Stimulated activated CD8-positive, alpha-beta memory T cell treated with anti-CD3 and anti-CD28 coated beads, Interleukin-7, amount 100 ng/mL, for 1 hour (primary cell): ENCODE results near the gene UNK.
A peak's percentile ranks its signal among the peaks of the same experiment; 100 is the strongest.
"Not testable (repeated sequence)": the region's sequence is repeated elsewhere in the genome, so short reads cannot be mapped to it uniquely, and the experiment has no call there.

Experiments
- DNase-seq, 2 donors: peaks; one replicate each; pipeline ENCODE4 v3.0.0-alpha.2; 2020; ENCODE audit warnings: low read depth in 2 of 2

Gene UNK

DNA sequence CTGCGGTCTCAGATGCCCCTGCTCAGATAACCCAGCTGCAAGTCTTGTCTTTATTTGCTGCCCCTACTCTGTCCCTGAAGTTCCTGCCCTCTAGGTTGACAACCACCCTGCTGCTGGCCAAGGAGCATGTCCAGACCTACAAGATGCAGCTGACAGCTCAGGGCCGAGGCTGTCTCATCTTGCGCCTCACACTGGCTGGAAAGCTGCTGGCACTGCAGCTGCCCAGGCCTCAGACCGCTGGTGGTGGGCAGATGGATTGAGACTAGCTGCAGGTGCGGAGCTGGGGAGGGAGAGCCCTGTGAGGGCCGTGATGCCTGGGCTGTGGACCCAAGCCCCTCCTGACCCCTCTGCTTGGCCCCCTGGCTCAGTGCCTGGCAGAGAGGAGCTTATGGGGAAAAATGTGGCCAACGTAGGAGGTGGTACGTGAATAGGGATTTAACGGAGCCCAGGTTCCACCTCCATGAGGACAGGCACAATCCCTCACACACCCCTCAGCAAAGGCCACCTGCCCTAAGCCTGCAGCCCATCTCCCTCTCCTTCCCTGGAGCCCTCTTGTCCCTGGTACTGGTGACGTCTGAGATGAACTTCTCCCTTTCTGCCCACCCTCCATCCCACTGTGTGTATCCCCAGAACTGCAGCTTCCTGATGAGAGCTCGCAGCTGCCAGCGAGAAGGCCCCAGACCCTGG is 11.3 kb upstream of the UNK start:
- DNase-seq, result no peak

DNA sequence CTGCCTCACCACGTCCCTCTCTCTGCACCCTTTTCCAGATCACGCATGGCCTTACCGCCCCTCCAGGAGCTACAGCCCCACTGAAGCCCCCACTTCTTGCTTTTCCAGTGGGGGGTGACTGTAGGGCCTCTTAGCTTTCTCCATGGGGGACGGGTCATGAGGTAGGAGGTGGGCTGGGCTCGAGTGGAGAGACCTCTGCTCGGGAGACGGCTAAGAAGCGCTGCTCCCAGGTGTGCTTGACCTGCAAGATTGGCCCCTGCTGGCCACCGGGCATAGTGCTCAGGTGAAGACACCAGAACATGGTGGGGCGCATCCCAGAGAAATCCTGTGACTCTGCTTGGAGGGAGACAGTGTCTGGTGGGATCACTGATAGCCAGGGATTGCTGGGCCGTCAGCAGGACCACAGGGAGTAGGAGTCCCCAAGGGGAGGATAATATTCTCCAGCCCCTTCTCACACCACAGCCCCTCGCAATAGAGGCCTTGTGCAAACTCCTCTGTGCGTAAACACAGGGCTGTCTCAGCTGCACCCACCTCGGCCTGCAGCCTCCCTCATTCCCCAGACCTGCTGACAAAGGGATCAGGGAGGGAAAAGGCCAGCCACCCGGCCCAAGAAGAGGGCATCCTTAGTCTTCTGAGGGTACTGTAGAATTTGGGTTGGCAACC is 10.7 kb upstream of the UNK start:
- DNase-seq, result no peak

DNA sequence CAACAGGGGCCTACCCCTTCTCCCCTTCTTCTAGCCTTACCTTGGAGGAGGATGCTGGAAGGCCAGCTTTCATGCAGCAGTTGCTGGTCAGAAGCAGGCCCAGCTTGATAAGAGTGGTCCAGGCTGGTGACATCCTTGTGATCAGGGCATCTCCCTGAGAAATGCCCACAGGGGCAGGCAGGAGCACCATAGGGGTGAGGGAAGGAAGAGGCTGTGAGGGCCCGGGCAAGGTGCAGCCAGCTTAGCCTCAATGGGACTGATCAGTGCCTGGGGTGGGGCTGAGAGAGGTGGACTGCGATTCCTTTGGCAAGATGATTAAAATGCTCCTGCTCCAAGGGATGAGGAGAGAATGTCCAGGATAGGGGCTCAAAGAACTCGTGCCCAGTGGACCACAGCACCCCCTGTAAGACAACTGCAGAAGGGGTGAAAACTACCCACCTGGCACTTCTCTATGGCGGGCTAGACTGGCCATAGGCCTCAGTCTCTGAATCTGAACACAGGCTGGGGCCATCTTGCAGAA is 10.1 kb upstream of the UNK start:
- no peak for DNase-seq

DNA sequence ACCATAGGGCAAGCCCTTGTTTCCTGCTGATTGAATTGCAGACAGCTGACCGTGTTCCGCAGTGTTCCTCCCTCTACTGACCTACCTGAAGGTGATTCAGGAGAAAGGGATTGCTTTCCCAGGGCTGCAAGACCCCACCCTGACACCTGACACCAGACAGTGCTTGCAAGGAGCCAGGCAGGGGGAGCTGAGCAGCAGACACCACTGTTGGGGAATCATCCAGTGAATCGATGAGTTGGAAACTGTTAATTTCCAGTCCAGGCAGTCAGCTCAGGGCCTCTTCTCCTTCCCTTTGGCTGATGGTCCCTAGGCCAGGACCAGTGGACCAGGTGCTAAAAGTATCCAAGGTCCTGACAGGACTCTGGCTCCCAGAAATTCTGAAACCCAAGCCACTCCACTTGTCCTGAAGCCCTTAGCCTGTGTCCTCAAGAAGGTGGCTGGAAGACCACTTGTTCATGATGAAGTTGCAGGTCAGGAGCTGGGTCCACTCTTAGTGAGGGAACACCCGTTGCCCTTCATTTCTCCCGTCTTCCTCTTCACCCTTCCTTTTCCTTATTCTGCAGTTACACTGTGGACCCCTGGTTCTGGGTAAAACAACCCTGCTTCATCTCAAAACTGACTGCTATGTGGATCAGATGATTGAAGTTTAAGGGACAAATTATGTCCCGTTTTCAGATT is 9.5 kb upstream of the UNK start:
- no peak for DNase-seq

DNA sequence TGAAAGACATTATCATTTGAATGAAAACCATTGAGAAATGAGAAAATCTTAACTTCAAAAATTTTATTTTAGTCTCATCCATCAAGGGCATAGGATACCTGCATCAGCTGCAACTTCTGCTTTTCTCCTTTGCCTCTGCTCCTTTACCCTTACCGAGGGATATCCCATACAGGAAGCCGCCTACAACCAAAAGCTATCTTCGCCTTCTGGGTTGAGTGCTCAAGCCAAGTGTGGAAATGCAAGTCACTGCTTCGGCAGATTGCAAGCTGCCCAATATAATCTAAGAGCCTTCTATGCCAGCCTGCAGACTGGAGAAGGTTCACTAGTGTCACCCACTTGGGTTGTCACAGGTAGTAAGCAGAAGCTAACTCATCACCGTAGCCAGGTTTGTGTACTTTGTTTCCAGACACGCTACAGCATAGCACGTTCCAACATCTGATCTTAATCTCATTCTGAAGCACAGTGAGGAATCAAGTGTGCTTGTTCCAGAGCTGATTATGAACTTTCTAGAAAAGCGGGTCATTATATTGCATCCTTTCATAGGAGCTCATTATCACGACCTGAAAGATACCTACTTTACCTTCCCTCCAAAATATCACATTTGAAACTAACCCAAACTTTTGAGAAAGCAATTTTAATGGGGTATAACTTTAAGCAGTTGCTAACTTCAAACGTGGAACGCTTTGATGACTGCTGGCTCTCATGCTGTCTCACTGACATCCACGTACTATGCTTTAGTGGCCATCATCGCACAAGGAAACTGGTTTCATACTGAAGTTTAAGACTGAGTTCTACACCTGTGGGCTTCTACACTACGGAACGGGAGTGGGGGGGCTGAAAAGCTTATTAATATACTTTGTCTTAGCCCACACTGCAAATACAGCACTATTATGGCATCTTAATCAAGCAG is 8.0 kb upstream of the UNK start:
- DNase-seq, result no peak

- no peak for DNase-seq
Observed at GRCh38 chr17:75777296-75777922, 7.2 kb upstream of the UNK start.

GRCh38 chr17:75778066-75778860 is 6.3 kb upstream of the UNK start:
- DNase-seq, result not testable (repeated sequence)

- peak; percentile 44 to 48 for DNase-seq
Observed at GRCh38 chr17:75778861-75779249, 5.8 kb upstream of the UNK start.

- peak; percentile 81 to 83 for DNase-seq
Observed at GRCh38 chr17:75779250-75779986, 5.2 kb upstream of the UNK start.

GRCh38 chr17:75779987-75780889 is 4.4 kb upstream of the UNK start:
- no peak for DNase-seq

GRCh38 chr17:75783069-75783783 is 1.4 kb upstream of the UNK start:
- DNase-seq, result no peak

- DNase-seq, result no peak
Observed at GRCh38 chr17:75783803-75784472, 668 bp upstream of the UNK start.

DNA sequence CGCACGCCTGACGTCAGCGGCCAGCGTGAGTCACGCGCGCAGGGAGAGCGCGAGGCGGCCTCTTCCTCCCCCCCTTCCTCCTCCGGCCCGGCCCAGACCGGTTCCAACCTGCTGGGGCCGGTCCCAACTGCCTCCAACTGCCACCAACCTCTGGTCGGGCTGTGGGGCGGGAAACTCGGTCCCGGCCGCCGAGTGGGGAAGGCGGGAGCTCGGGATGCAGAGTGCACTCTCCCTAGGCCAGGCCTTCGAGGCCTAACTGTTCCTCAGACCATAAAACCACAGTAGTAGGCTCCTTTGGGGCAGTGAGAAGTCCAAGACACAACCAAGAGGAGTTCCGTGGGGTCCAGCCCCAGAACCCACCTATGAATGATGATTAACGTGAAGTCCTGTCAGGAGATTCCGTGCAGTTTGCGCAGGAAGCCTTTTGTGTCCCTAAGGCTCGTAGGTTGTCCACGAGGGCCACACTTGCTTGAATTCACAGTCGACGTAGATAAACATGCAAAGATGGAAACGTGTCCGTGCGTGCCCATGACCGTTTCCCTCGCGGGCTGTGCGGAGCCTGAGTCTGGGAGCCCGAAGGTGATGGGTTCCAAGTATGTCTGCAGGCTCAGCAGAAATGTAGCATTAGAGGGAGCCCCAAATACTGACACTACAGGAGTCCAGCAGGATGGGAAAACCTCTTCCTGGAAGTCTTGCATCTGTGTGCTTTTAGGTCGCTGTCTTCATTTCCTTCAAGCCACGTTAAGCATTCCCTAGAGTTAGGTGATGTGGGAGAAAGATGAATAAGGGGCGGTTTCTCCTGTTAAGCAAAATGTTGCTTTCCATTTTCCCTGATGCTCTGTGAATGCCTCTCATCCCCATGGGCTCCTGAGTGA is 647 bp downstream of the UNK start:
- peak in 1 of 2 donors; percentile 80 for DNase-seq

DNA sequence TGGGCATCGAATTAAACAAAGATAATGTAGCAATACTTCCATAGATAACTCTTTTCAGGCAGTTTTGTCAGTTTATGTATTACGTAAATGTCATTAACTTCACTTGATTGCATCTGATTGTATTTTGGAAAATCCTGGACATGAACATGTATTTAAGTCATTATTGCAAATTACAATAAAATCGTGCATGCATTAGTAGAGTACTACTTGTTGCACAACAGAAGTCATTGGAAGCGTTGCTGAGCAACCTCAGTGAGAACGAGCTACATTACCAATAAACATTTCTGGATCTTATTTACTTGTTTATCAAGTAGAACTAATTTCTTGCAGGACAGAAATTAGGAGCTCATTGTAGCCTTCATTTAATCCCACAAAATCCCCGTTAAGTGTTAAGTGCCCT is 6.6 kb downstream of the UNK start:
- DNase-seq, result no peak

GRCh38 chr17:75793460-75793859 is 8.9 kb downstream of the UNK start:
- no peak for DNase-seq

DNA sequence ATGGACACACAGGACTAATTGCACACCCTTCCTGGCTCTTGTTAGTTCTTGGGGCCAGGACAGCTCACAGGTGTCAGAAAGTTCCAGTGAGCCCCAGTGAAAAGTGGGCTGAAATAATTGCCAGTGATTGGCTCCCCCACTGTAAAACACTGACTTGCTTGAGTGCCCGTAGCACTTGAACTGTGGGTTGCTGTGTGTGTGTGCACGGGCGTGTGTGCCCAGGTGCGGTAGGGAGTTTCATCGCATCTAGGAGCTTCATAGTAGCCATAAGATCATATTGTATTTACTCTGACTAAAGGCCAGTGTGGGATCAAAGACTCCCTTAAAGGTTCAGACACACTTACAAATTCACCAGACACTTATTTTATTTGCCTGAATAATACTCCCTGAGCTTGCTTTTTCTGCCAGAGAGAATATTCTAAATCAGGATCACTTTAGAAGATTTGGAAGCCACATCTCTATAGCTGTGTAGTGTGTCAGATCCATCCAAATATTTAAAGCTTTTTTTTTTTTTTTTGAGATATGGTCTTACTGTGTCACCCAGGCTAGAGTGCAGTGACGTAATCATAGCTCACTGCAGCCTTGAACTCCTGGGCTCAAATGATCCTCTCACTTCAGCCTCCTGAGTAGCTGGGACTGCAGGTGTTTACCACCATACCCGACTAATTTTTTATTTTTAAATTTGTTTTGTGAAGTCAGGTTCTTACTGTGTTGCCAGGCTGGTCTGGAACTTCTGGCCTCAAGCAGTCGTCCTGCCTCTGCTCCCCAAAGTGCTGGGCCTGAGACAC is 11.4 kb downstream of the UNK start:
- DNase-seq, result no peak
